HG03175 (cell line): ENCODE results near the gene PHRF1.

Experiments used
- ATAC-seq: cut with Tn5 transposase; IDR thresholded peaks from one replicate; pipeline ENCODE4 v1.9.1; 2021; ENCODE audit warnings: mild to moderate bottlenecking, moderate library complexity; ENCODE audit not compliant: unreplicated experiment

PHRF1 gene

GRCh38 chr11:575996-576768, at the start of gene PHRF1:
PHRF1 (plus strand) TSS chr11:576470; CDS start chr11:581513, 5,043 bp downstream.
- peak; percentile 86 for ATAC-seq

DNA sequence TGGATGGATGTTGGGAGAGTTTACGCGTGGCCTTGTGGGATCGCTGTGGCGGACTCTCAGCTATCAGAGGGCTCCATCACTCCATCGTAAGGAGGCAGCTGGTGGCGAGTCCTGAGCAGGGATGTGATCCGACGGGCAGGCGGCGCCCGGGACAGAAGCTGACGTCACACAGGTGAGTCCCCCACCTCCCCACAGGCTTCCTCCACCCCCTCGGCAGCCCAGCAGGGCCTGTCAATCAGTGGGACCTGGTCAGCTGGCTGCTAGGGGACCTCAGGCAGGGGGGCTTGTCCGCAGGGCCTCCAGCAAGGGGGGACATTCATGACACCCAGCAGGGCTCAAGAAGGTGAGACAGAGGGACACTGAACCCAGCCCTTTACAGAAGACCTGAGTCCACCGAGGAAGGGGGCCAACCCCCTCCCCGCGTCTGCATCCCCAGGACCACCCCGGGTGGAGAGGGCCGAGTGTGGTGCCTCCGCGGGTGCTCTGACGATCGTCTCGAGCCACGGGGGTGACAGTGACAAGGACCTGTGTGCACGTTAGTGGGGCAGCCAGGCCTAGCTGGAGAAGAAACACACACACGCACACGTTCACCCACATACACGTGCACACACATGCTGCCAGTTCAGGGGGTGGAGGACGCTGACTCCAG, 48.0 kb upstream of the PHRF1 start:
- ATAC-seq = no peak

GRCh38 chr11:528815-529727, 47.2 kb upstream of the PHRF1 start:
- ATAC-seq = no peak

- ATAC-seq = no peak
These were observed 46.4 kb upstream of the PHRF1 start for GRCh38 chr11:529728-530411.

- ATAC-seq = no peak
These were observed 45.1 kb upstream of the PHRF1 start for GRCh38 chr11:530960-531831.

GRCh38 chr11:531919-532526, 44.2 kb upstream of the PHRF1 start:
- ATAC-seq = no peak

DNA sequence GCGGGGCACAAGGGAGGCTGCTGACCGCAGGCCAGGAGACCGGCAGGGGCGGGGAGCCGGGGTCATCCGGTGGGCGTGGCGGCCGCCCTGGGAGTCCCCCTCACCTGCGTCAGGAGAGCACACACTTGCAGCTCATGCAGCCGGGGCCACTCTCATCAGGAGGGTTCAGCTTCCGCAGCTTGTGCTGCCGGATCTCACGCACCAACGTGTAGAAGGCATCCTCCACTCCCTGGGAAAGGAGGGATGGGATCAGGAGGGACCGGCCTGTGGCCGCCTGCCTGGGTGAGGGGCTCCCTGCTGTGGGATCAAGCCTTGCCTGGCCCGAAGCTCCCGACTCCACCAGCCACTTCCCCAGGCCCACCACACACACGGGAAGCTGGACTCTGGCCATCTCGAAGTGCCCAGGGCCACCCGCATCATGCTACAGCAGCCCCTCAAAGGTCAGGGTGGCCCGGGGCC, 43.7 kb upstream of the PHRF1 start:
- no peak for ATAC-seq

DNA sequence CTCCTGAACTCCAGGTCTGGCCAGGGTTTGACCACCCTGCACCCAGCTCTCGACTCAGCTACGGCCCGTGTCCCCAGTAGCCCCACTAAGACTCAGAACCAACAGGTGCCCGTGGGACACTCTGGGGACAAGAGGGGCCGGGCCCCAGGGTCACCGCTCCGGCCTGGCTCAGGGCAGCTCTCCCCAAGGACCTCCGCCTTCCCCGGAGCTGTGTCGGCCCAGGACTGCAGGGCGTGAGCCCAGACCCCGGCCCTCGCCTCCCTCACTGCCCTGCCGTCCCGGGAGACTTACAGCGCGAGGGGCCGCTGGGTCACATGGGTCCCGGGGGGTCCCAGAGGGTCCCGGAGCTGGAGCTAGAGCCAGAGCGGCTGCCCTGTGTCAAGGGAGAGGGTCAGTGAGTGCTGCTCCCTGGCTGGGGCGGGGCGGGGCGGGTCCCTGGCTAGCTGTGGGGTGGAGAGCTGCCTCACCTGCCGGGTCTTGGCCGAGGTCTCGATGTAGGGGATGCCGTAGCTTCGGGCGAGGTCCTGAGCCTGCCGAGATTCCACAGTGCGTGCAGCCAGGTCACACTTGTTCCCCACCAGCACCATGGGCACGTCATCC, 43.2 kb upstream of the PHRF1 start:
- no peak for ATAC-seq

GRCh38 chr11:533586-534395, 42.5 kb upstream of the PHRF1 start:
- ATAC-seq = no peak

DNA sequence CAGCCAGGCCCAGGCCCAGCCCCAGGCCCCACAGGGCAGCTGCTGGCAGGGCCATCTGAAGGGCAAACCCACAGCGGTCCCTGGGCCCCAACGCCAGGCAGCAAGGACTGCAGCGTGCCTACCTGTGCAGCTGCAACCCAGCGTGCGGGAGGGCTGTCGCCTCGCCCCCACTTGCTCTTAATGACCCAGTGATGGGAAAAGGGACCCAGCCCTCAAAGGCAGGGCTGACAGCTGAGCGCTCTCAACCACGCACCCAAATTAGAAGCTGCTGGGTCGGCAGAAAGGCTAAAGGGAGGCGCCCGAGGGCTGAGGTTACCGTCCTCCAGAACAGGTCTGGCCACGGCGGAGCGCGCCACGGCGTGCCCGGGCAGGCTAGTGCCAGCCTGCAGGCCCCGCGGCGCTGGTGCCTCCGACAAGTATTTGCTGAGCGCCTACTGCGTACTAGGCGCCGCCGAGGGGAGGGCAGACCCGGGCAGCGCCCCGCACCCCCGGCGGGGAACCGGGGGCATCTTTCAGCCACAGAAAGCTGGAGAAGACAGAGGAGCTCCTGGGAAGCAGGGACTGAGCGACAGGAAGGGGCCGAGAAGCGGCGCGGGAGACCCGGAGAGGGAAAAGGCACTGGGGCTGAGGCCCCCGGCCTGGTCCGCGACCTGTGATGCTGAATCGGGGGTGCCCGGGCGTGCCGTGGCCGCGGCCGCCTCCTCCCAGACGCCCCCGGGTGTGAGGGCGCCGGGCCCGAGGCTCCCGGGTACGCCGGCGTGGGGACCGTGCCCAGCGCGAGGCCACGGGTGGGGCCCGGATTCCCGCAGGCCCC, 41.7 kb upstream of the PHRF1 start:
- ATAC-seq = no peak

GRCh38 chr11:535210-535518, 41.1 kb upstream of the PHRF1 start:
- peak; percentile 16 for ATAC-seq

- peak; percentile 75 for ATAC-seq
These were observed 40.5 kb upstream of the PHRF1 start, which contains the start of gene HRAS for GRCh38 chr11:535519-536454. HRAS (minus strand) TSS chr11:535576.

GRCh38 chr11:536841-537621, 39.2 kb upstream of the PHRF1 start, which contains the start of gene LRRC56:
LRRC56 (plus strand) TSS chr11:537527; CDS start chr11:540685, 3,158 bp downstream.
- ATAC-seq = peak; percentile 52

DNA sequence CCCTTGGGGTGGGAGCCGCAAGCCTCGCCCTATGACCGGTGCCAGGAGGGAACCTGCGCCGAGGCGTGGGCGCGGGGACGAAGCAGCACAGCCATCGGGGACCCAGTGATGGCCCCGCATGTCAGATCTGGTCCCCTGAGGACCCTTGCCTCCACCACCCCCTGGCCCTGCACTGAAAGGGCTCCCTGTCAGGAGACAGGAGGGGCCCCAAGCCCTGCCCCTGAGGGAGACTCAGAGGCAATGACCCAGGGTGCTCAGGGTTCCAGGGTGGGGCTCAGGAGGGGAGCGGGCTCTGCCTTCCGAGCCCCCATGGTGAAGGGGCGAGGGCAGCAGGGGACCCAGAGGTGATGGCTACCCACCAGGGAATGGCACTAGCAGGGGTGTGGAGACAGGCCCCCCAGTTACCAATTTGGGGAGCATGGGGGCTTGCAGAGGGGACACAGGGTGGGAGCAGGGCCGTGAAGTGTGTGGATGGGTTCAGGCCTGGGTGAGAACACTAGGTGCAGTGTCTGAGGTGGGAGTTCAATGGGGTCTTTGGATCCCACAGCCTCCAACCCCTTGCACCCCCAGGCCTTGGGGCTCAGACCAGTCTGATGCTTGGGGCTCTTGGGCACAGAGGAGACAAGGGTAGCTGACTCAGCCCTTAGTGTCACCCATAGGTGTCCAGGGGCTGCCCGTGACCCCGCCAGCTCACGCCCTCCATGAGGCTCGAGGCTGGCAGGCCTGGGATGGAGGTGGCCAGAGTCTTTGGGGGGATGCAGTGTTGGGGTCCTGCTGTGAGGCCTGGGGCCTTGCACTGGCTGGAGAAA, 38.4 kb upstream of the PHRF1 start:
- no peak for ATAC-seq
